ENCODE results near the gene ZBTB16. TPM values are rescaled to one million over a fixed set of nuclear protein-coding genes. Genes with fewer than 3 reads are reported as not detected.

The ZBTB16 gene
- total RNA-seq, 1 donor from 2014 or later, result not detected

DNA sequence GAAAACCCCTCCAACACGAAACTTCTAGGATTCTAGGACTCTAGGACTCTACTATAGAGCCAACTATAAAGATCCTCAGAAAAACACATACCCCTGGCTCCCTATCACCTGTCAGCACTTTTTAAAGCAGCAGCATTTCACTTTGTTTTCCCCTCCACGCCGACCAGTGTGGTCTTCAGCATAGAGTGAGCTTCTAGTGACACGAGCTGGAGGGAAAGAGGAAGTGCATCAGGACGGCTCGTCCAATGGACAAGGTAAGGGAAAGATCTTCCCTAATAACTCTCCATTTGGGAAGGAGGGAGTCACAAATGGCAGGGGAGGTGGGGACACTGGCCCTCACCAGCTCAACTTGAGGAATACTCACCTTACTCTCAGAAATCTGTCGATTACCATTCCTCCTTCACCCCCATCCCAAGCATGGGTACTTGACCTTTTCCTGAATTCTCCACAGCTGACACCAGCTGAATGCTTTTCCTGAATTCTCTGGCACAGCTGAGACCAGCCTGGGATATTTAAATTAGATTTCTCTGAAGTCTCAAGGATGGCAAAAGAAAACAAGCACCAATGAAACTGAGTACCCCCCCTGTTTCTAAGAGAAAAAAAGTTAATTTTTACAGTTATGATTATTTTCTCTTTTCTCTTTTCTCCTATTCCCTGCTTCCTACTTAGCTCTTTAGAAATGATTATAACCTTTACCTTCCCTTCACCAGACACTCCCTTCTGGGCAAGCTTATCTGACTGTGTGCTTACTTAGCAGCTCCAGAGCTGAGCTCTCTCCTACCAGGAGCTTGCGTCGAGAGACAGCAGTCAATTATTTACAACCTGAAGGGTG is 203.4 kb downstream of the ZBTB16 start:
- Mint-ChIP-seq H3K9me3 (no peaks in the 10 kb centered on the region), H3K27me3 (ENCODE audit: low read depth) (peaks cover 22% of the 10 kb centered on the region), H3K4me1 (peaks cover 3% of the 10 kb centered on the region), H3K36me3 (no peaks in the 10 kb centered on the region), H3K4me3 (no peak overlapping the region), H3K27ac (no peak overlapping the region)
- TF ChIP-seq, protein P1, sequence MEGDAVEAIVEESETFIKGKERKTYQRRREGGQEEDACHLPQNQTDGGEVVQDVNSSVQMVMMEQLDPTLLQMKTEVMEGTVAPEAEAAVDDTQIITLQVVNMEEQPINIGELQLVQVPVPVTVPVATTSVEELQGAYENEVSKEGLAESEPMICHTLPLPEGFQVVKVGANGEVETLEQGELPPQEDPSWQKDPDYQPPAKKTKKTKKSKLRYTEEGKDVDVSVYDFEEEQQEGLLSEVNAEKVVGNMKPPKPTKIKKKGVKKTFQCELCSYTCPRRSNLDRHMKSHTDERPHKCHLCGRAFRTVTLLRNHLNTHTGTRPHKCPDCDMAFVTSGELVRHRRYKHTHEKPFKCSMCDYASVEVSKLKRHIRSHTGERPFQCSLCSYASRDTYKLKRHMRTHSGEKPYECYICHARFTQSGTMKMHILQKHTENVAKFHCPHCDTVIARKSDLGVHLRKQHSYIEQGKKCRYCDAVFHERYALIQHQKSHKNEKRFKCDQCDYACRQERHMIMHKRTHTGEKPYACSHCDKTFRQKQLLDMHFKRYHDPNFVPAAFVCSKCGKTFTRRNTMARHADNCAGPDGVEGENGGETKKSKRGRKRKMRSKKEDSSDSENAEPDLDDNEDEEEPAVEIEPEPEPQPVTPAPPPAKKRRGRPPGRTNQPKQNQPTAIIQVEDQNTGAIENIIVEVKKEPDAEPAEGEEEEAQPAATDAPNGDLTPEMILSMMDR (IDR thresholded peaks at IDR 0.05; ENCODE audit: unreplicated experiment), result peak; percentile 49
- no peak for DNase-seq (ENCODE audit: low spot score in 2 of 2, unreplicated experiment in 2 of 2)

DNA sequence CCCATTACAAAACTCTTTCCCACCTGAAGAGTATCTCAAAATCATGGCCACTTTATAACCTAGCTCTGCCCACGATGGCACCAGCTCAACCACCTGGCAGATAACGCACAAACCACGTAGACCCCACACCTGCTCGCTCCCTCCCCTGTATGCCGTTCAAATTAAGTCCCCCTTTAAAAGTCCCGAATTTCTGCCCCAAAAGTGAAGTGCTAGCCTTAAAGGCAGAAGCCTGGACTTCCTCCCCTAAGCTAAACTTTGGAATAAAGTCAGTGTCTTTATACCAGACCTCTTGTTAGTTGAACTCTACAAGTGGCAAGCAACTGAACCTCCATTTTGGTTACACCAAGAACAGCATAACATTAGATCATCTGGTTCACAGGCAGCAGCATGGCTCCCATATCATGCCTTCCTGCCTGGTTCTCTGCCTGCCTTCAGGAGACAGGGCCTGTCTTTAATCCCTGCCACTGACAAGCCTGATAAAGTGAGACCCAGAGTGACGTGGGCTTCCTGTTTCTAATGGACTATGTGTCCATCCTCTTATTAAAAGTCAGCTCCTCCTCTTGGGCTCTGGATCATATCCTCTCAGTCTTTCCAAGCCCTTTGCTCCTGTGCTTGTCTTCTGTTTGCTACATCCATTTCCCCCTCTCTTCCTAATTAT is 204.1 kb downstream of the ZBTB16 start:
- H3K9me3 Mint-ChIP-seq, result no peaks in the 10 kb centered on the region
- no peak for DNase-seq (ENCODE audit: low spot score in 2 of 2, unreplicated experiment in 2 of 2)
- peaks cover 3% of the 10 kb centered on the region for H3K4me1 Mint-ChIP-seq
- peaks cover 19% of the 10 kb centered on the region for H3K27me3 Mint-ChIP-seq (ENCODE audit: low read depth)
- no peak overlapping the region for H3K4me3 Mint-ChIP-seq
- no peaks in the 10 kb centered on the region for H3K36me3 Mint-ChIP-seq
- H3K27ac Mint-ChIP-seq, result no peak overlapping the region
- TF ChIP-seq, protein P1 (IDR thresholded peaks at IDR 0.05; ENCODE audit: unreplicated experiment), result no peak

DNA sequence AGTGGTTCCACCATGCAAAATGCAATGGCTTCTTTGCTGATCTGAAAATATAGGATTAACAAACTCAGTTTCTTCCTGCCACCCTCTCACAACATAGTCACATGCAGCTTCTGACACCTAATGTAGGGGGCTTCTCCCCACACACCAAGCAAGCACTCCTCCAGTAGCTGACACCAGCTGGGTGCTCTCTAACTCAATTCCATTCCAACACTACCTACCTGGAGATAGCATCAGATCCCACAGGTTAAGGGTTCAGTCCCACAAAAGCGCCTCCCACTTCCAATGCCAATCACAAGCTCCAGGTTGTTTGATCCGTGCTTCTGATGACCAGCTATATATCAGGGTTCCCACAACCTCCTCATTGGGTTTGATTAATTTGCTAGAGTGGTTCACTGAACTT is 204.9 kb downstream of the ZBTB16 start:
- Mint-ChIP-seq H3K27ac (no peak overlapping the region), H3K9me3 (no peaks in the 10 kb centered on the region), H3K4me3 (no peak overlapping the region), H3K27me3 (ENCODE audit: low read depth) (peaks cover 18% of the 10 kb centered on the region), H3K36me3 (no peaks in the 10 kb centered on the region), H3K4me1 (no peaks in the 10 kb centered on the region)
- TF ChIP-seq, protein P1 (IDR thresholded peaks at IDR 0.05; ENCODE audit: unreplicated experiment), result no peak
- no peak for DNase-seq (ENCODE audit: low spot score in 2 of 2, unreplicated experiment in 2 of 2)

DNA sequence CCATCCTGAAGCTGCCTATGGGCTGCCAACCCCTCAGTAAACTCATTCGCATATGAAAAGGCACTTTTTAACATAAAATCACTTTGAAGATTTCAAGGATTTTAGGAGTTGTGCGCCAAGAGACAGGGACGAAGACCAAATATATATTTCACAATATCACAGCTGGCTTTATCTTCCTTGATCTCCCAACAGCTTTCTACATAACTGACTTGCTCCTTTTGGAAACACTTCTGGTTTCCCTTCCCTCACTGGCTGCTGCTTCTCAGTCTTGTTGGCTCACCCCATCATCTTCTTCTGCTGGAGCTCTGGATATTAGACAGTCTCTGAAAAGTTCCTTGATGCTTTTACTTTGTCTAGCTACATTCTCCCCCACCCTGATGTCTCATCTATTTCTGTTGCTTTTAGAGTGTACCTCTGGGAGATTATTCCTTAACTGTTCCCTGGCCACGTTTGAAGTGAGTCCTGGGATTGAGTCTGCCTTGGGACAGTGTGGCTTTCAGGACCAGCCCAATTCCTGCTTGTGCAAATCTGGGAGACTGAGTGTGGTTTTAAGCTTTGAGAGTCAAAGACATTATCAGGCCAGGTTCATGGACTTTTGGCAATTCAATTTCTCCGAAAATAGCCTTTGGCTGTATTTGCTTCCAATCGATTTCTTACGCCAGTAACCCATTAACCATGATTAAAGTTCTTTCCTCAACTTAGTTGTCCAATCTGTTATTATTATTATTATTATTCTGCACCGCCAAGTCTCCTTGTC is 205.8 kb downstream of the ZBTB16 start:
- Mint-ChIP-seq H3K4me3 (no peak overlapping the region), H3K27ac (no peak overlapping the region), H3K9me3 (no peaks in the 10 kb centered on the region), H3K27me3 (ENCODE audit: low read depth) (peaks cover 14% of the 10 kb centered on the region), H3K36me3 (no peaks in the 10 kb centered on the region), H3K4me1 (no peaks in the 10 kb centered on the region)
- TF ChIP-seq, protein P1 (IDR thresholded peaks at IDR 0.05; ENCODE audit: unreplicated experiment), result no peak
- no peak for DNase-seq (ENCODE audit: low spot score in 2 of 2, unreplicated experiment in 2 of 2)

DNA sequence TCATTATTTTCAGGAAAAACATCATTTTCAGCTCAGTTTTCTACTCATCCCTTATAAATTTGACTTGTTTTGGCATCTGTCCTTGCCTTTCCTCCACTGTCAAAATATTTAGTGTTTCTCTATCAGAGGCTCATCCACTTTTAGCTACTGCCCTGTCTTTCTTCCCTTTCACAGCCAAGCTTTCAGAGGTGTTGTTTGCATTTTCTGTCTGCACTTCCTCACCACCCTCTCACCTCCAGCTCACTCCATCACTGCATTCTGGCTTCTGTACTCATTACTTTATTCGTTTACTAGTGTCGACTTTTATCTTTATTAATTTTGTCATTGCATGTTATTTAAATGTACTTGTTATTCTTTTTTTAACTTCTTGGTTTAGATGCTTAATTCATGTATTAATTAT is 210.0 kb downstream of the ZBTB16 start:
- no peak overlapping the region for H3K4me3 Mint-ChIP-seq
- no peaks in the 10 kb centered on the region for H3K36me3 Mint-ChIP-seq

More for the DNA sequence above, 210.0 kb downstream of the ZBTB16 start:
- Mint-ChIP-seq H3K27me3 (ENCODE audit: low read depth) (peaks cover 50% of the 10 kb centered on the region), H3K27ac (no peak overlapping the region), H3K4me1 (no peaks in the 10 kb centered on the region), H3K9me3 (no peaks in the 10 kb centered on the region)
- TF ChIP-seq, protein P1 (IDR thresholded peaks at IDR 0.05; ENCODE audit: unreplicated experiment), result no peak
- DNase-seq (ENCODE audit: low spot score in 2 of 2, unreplicated experiment in 2 of 2), result no peak

Measured in mesothelial cell of epicardium (in vitro differentiated cells).